ENCODE data around the gene ZNF775. TPM values are rescaled to one million over a fixed set of nuclear protein-coding genes. Genes with fewer than 3 reads are reported as not detected.
A peak's percentile ranks its signal among the peaks of the same experiment; 100 is the strongest.

ZNF775 gene
- total RNA-seq, 4 donors from 2014 or later, result 1.4 to 3.8 (median 2.4) TPM

GRCh38 chr7:150400008-150400787 is 21.1 kb downstream of the ZNF775 start:
- WGBS, 2 donors, result 44 to 61% methylated on average over 11 of the region's 11 CpGs
- DNase-seq (ENCODE audit: low spot score in 2 of 2), result no peak
- TF ChIP-seq CTCF (IDR thresholded peaks at IDR 0.05) (no peak), POLR2A (IDR thresholded peaks at IDR 0.05) (no peak)
- intact Hi-C loops (cut with DNase I; ENCODE audit: low total_unique reads), result no loop called here
- no peak overlapping the region for H3K4me3 ChIP-seq (ENCODE audit: low read depth, poor library complexity, severe bottlenecking)

- intact Hi-C loops (cut with DNase I; ENCODE audit: low total_unique reads), result no loop called here
Measured at GRCh38 chr7:150400788-150401423, 21.8 kb downstream of the ZNF775 start.

GRCh38 chr7:150401424-150401790 is 22.3 kb downstream of the ZNF775 start:
- WGBS, 2 donors, result 90 to 100% methylated on average over 1 of the region's 1 CpG
- intact Hi-C loops (cut with DNase I; ENCODE audit: low total_unique reads), result no loop called here
- TF ChIP-seq CTCF (IDR thresholded peaks at IDR 0.05), result no peak
- TF ChIP-seq POLR2A (IDR thresholded peaks at IDR 0.05), result no peak
- no peak for DNase-seq (ENCODE audit: low spot score in 2 of 2)
- H3K4me3 ChIP-seq (ENCODE audit: low read depth, poor library complexity, severe bottlenecking), result no peak overlapping the region

More at GRCh38 chr7:150400788-150401423, 21.8 kb downstream of the ZNF775 start:
- H3K4me3 ChIP-seq (ENCODE audit: low read depth, poor library complexity, severe bottlenecking), result no peak overlapping the region
- peak in 1 of 2 donors; percentile 76 for DNase-seq (ENCODE audit: low spot score in 2 of 2)
- TF ChIP-seq POLR2A (IDR thresholded peaks at IDR 0.05), result no peak
- no peak for TF ChIP-seq CTCF (IDR thresholded peaks at IDR 0.05)
- WGBS, 2 donors, result 78 to 87% methylated on average over 15 of the region's 15 CpGs

GRCh38 chr7:150401861-150402631 is 22.9 kb downstream of the ZNF775 start:
- TF ChIP-seq POLR2A (IDR thresholded peaks at IDR 0.05) (no peak), CTCF (IDR thresholded peaks at IDR 0.05) (no peak)
- no peak for DNase-seq (ENCODE audit: low spot score in 2 of 2)
- intact Hi-C loops (cut with DNase I; ENCODE audit: low total_unique reads), result no loop called here
- 78 to 84% methylated on average over 7 of the region's 7 CpGs for WGBS, 2 donors
- H3K4me3 ChIP-seq (ENCODE audit: low read depth, poor library complexity, severe bottlenecking), result no peak overlapping the region

- intact Hi-C loops (cut with DNase I; ENCODE audit: low total_unique reads), result no loop called here
- peak in 1 of 2 donors; percentile 73 for DNase-seq (ENCODE audit: low spot score in 2 of 2)
- TF ChIP-seq POLR2A (IDR thresholded peaks at IDR 0.05), result no peak
- TF ChIP-seq CTCF (IDR thresholded peaks at IDR 0.05), result no peak
- 87 to 90% methylated on average over 12 to 13 of the region's 13 CpGs for WGBS, 2 donors
- H3K4me3 ChIP-seq (ENCODE audit: low read depth, poor library complexity, severe bottlenecking), result no peak overlapping the region
Measured at GRCh38 chr7:150402671-150403321, 23.7 kb downstream of the ZNF775 start.

All from lower leg skin (tissue), 4 donors.